ENCODE data around the gene CDH4.

The CDH4 gene

GRCh38 chr20:61487997-61488371 lies 235.9 kb downstream of the CDH4 start:
- H3K9ac ChIP-seq (ENCODE audit: low read length) = no peak overlapping the region
- no peak overlapping the region for H3K4me3 ChIP-seq (ENCODE audit: low read length)
- H3K4me1 ChIP-seq (ENCODE audit: control insufficient read depth, insufficient read depth, low read length) = no peaks in the 10 kb centered on the region

GRCh38 chr20:61490721-61491120 lies 238.7 kb downstream of the CDH4 start:
- Histone ChIP-seq H3K36me3 (ENCODE audit: control insufficient read depth, insufficient read depth, low read length) (no peaks in the 10 kb centered on the region), H3K4me1 (ENCODE audit: control insufficient read depth, insufficient read depth, low read length) (no peaks in the 10 kb centered on the region), H3K4me3 (ENCODE audit: low read length) (no peak overlapping the region), H3K9ac (ENCODE audit: low read length) (no peak overlapping the region), H3K27ac (ENCODE audit: low read depth, low read length) (no peak overlapping the region), H3K27me3 (ENCODE audit: control insufficient read depth, insufficient read depth, low read length) (no peaks in the 10 kb centered on the region)

More at GRCh38 chr20:61487997-61488371, 235.9 kb downstream of the CDH4 start:
- no peaks in the 10 kb centered on the region for H3K36me3 ChIP-seq (ENCODE audit: control insufficient read depth, insufficient read depth, low read length)
- H3K27me3 ChIP-seq (ENCODE audit: control insufficient read depth, insufficient read depth, low read length) = no peaks in the 10 kb centered on the region
- H3K27ac ChIP-seq (ENCODE audit: low read depth, low read length) = no peak overlapping the region

DNA sequence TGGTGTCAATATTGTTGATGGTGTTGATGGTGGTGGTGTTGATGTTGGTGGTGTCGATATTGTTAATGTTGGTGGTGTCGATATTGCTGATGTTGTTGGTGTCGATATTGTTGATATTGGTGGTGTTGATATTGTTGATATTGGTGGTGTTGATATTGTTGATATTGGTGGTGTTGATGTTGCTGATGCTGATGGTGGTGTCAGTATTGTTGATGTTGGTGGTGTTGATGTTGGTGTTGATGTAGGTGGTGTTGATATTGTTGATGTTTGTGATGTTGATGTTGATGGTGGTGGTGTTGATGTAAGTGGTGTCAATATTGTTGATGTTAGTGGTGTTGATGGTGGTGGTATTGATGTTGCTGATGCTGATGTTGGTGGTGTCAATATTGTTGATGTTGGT lies 240.0 kb downstream of the CDH4 start:
- Histone ChIP-seq H3K36me3 (ENCODE audit: control insufficient read depth, insufficient read depth, low read length) (no peaks in the 10 kb centered on the region), H3K4me1 (ENCODE audit: control insufficient read depth, insufficient read depth, low read length) (no peaks in the 10 kb centered on the region), H3K4me3 (ENCODE audit: low read length) (no peak overlapping the region), H3K9ac (ENCODE audit: low read length) (no peak overlapping the region), H3K27ac (ENCODE audit: low read depth, low read length) (no peak overlapping the region), H3K27me3 (ENCODE audit: control insufficient read depth, insufficient read depth, low read length) (no peaks in the 10 kb centered on the region)

DNA sequence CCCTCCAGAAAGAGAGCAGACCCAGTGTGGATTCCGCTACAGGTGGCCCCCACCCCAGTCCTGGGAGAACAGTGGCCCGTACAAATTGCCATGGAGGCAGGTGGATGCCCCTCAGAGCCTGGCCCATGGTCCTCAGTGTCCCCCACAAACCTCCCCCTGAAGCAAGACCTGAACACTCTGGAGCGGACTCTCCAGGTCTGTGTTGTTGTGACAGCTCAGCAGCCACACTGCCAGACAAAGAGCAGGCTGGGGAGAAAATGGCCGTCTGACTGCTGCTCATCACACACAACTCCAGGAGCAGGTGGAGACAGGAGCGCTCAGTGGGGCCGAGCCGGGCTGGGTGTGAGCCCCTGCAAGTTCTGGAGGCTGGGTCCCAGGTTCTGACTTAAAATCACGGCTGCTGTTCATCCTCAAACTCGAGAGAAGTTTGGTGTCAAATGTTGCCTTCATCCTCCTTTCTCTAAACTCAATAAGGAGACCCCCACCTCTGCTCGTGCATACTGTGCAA lies 241.8 kb downstream of the CDH4 start:
- Histone ChIP-seq H3K9ac (ENCODE audit: low read length) (no peak overlapping the region), H3K4me3 (ENCODE audit: low read length) (no peak overlapping the region), H3K4me1 (ENCODE audit: control insufficient read depth, insufficient read depth, low read length) (no peaks in the 10 kb centered on the region), H3K27me3 (ENCODE audit: control insufficient read depth, insufficient read depth, low read length) (no peaks in the 10 kb centered on the region), H3K36me3 (ENCODE audit: control insufficient read depth, insufficient read depth, low read length) (no peaks in the 10 kb centered on the region), H3K27ac (ENCODE audit: low read depth, low read length) (no peak overlapping the region)

DNA sequence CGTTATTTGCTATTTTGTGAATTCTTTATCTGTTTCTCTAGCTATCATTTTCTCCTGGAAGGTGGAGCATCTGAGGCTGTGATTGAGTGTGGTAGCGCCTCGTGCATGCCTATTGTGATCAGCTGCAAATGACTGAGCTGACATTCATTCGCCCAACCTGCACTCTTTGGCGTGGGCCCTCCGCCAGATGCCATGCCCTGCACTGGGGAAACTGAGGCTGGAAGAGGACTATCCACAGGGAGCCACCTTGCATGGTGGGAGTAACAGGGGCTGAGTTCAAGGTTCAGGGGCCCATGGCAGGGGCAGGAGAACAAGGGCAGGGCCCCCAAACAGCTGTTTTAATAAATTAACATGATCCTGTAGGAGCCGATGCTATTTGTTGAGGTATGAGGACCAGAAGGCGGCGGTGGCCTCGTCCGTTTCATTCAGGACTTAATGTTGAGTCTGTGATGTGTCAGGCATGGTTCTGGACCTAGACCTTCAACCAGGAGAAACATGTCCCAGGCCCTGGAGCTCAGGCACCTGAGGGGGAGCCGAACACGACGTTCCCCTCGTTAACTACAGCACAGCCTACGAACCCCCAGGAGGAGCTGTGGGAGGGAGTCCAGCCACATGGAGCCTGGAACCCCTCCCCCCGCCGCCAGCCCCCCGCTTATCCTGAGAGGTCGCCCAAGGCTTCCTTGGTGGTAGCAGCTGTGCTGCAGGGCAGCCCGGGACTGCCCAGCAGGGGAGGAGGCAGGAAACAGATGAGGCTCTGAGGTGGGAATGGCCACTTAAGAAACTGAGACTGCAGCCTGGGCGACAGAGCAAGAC lies 242.9 kb downstream of the CDH4 start:
- no peaks in the 10 kb centered on the region for H3K36me3 ChIP-seq (ENCODE audit: control insufficient read depth, insufficient read depth, low read length)
- H3K27ac ChIP-seq (ENCODE audit: low read depth, low read length) = no peak overlapping the region
- H3K27me3 ChIP-seq (ENCODE audit: control insufficient read depth, insufficient read depth, low read length) = no peaks in the 10 kb centered on the region
- H3K9ac ChIP-seq (ENCODE audit: low read length) = no peak overlapping the region
- no peaks in the 10 kb centered on the region for H3K4me1 ChIP-seq (ENCODE audit: control insufficient read depth, insufficient read depth, low read length)
- H3K4me3 ChIP-seq (ENCODE audit: low read length) = no peak overlapping the region

- Histone ChIP-seq H3K9ac (ENCODE audit: low read length) (no peak overlapping the region), H3K4me1 (ENCODE audit: control insufficient read depth, insufficient read depth, low read length) (no peaks in the 10 kb centered on the region), H3K27ac (ENCODE audit: low read depth, low read length) (no peak overlapping the region), H3K36me3 (ENCODE audit: control insufficient read depth, insufficient read depth, low read length) (no peaks in the 10 kb centered on the region), H3K4me3 (ENCODE audit: low read length) (no peak overlapping the region), H3K27me3 (ENCODE audit: control insufficient read depth, insufficient read depth, low read length) (no peaks in the 10 kb centered on the region)
These were observed 245.1 kb downstream of the CDH4 start for GRCh38 chr20:61497029-61497627.

DNA sequence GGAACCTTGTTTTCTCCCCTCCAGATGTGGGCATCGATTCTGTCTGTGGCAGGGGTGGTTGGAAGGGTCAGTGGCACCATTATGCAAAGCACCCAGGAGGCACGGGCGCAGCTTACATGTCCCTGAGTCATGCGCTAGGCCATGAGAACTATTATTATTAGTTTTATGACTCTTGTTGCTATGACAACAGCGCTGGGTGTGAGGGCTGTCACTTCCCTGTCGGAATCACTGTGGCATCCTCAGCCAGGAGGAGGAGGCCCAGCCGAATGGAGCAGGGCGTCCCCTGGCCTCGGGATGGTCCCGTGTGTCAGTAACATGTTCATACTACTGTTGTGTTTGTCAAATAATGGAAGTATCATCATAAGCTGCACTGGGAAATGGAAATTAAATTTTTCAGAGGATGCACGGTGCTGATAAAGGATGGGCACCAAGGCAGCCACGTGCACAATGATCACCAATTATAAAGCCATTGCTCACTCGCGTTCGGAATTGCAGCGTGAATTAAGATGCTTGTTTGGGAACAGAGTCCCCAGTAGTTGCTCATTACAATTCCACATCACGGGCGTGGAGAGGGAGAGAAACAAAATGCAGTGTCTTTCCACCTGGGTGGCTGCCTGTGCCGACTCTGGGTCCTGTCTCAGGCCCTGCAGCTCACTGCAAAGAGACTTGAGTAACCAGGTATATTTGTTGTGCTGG lies 247.9 kb downstream of the CDH4 start:
- no peaks in the 10 kb centered on the region for H3K36me3 ChIP-seq (ENCODE audit: control insufficient read depth, insufficient read depth, low read length)
- H3K9ac ChIP-seq (ENCODE audit: low read length) = no peak overlapping the region
- no peaks in the 10 kb centered on the region for H3K4me1 ChIP-seq (ENCODE audit: control insufficient read depth, insufficient read depth, low read length)
- no peak overlapping the region for H3K27ac ChIP-seq (ENCODE audit: low read depth, low read length)
- H3K4me3 ChIP-seq (ENCODE audit: low read length) = no peak overlapping the region
- no peaks in the 10 kb centered on the region for H3K27me3 ChIP-seq (ENCODE audit: control insufficient read depth, insufficient read depth, low read length)

DNA sequence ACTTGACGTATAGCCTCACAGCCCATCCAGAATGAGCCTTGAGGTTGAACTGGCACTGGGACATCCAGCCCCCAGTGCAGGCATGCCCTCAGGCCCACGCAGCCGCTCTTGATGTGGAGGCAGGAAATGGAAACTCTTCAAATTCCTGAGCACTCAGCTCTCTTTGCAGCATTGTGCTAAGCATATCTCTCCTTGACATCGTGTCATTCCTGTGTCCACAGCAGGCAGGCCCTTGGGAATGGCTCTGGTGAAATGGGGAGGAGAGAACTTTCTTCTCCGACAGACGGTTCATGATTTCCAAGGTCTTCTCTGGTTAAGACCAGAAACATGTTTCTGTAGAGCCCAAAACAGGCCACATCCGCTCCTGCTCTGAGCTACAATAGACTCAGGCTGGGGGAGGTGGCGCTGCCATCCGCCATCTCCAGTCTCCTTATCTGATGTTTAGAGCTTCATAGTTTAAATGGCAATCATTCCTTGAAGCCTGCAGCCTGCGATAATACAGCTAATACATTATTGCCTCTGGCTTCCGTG lies 248.8 kb downstream of the CDH4 start:
- Histone ChIP-seq H3K9ac (ENCODE audit: low read length) (no peak overlapping the region), H3K4me3 (ENCODE audit: low read length) (no peak overlapping the region), H3K27me3 (ENCODE audit: control insufficient read depth, insufficient read depth, low read length) (no peaks in the 10 kb centered on the region), H3K36me3 (ENCODE audit: control insufficient read depth, insufficient read depth, low read length) (no peaks in the 10 kb centered on the region), H3K27ac (ENCODE audit: low read depth, low read length) (no peak overlapping the region), H3K4me1 (ENCODE audit: control insufficient read depth, insufficient read depth, low read length) (no peaks in the 10 kb centered on the region)

GRCh38 chr20:61502433-61502832 lies 250.4 kb downstream of the CDH4 start:
- no peaks in the 10 kb centered on the region for H3K27me3 ChIP-seq (ENCODE audit: control insufficient read depth, insufficient read depth, low read length)
- no peak overlapping the region for H3K27ac ChIP-seq (ENCODE audit: low read depth, low read length)
- H3K9ac ChIP-seq (ENCODE audit: low read length) = no peak overlapping the region
- H3K4me3 ChIP-seq (ENCODE audit: low read length) = no peak overlapping the region
- no peaks in the 10 kb centered on the region for H3K36me3 ChIP-seq (ENCODE audit: control insufficient read depth, insufficient read depth, low read length)
- no peaks in the 10 kb centered on the region for H3K4me1 ChIP-seq (ENCODE audit: control insufficient read depth, insufficient read depth, low read length)

DNA sequence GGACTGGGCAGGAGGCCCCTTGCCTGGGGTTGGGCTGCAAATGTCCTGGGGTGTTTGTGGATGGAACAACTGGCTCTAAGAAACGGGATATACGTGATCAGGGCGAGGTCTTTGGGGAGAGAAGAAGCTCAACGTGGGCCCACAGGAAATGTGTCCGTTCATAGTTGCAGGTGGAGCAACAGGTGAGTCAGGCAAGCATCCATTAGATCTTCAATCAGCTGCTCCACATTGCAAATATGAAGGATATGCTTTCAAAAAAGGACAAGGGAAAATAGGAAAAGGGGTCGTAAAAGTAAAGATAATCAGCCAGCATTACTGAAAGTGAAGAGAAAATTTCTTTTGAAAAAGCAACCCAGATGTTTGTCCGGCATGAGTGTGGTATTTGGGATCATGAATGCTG lies 251.0 kb downstream of the CDH4 start:
- H3K36me3 ChIP-seq (ENCODE audit: control insufficient read depth, insufficient read depth, low read length) = no peaks in the 10 kb centered on the region
- H3K4me3 ChIP-seq (ENCODE audit: low read length) = no peak overlapping the region
- H3K9ac ChIP-seq (ENCODE audit: low read length) = no peak overlapping the region
- H3K27ac ChIP-seq (ENCODE audit: low read depth, low read length) = no peak overlapping the region
- no peaks in the 10 kb centered on the region for H3K4me1 ChIP-seq (ENCODE audit: control insufficient read depth, insufficient read depth, low read length)
- H3K27me3 ChIP-seq (ENCODE audit: control insufficient read depth, insufficient read depth, low read length) = no peaks in the 10 kb centered on the region

DNA sequence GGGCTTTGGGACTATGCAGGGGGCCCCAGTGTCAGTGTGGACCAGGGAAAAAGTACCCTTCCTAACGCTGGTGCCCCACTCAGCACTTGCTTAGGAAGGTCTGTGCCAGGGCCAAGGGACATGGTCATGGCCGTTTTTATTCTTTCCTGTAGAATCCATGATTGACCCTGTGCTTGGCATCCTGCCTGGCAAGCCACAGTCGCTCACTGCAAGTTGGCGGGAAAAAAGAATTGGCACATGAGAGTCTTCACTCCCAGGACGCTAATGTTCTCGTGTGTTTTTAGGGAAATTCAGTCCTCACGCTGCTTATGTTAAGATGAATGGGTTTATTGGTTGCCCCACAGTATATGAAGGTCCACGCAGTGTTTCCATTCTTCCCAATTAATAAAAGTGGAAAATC lies 253.4 kb downstream of the CDH4 start:
- H3K4me1 ChIP-seq (ENCODE audit: control insufficient read depth, insufficient read depth, low read length) = no peaks in the 10 kb centered on the region
- H3K36me3 ChIP-seq (ENCODE audit: control insufficient read depth, insufficient read depth, low read length) = no peaks in the 10 kb centered on the region
- H3K27me3 ChIP-seq (ENCODE audit: control insufficient read depth, insufficient read depth, low read length) = peaks cover 5% of the 10 kb centered on the region
- no peak overlapping the region for H3K4me3 ChIP-seq (ENCODE audit: low read length)
- no peak overlapping the region for H3K9ac ChIP-seq (ENCODE audit: low read length)
- no peak overlapping the region for H3K27ac ChIP-seq (ENCODE audit: low read depth, low read length)

- Histone ChIP-seq H3K4me3 (ENCODE audit: low read length) (no peak overlapping the region), H3K36me3 (ENCODE audit: control insufficient read depth, insufficient read depth, low read length) (no peaks in the 10 kb centered on the region), H3K27ac (ENCODE audit: low read depth, low read length) (no peak overlapping the region), H3K9ac (ENCODE audit: low read length) (no peak overlapping the region), H3K27me3 (ENCODE audit: control insufficient read depth, insufficient read depth, low read length) (peaks cover 5% of the 10 kb centered on the region), H3K4me1 (ENCODE audit: control insufficient read depth, insufficient read depth, low read length) (no peaks in the 10 kb centered on the region)
These were observed 255.7 kb downstream of the CDH4 start for GRCh38 chr20:61507778-61508177.
